K562 (cell line): ENCODE results near the gene ANKRD44. TPM values are rescaled to one million over a fixed set of nuclear protein-coding genes. Genes with fewer than 3 reads are reported as not detected.

ENCODE experiments used
- BCL6 ChIP-seq: fragments of 250-450 bp; sonication (Bioruptor Pico); IDR thresholded peaks from 2 replicates; pipeline ENCODE4 v1.4.0; 2020
- CHD1 ChIP-seq: fragments of 200-600 bp; sonication (generic); IDR thresholded peaks from one replicate; pipeline ENCODE4 v1.6.1; 2012; ENCODE audit warnings: mild to moderate bottlenecking, moderate library complexity, low read length, inconsistent platforms
- ESRRA ChIP-seq: fragments of 450-650 bp; IDR thresholded peaks from 2 replicates; pipeline ENCODE4 v1.6.1; 2014; ENCODE audit warnings: low read depth, mild to moderate bottlenecking, moderate library complexity, borderline replicate concordance
- HIVEP1 ChIP-seq: fragments of 250-450 bp; sonication (Bioruptor Pico); IDR thresholded peaks from 2 replicates; pipeline ENCODE4 v1.4.0; 2020; ENCODE audit warnings: mild to moderate bottlenecking
- NFE2 ChIP-seq: IDR thresholded peaks from 2 replicates; pipeline ENCODE4 v1.6.1; 2014; ENCODE audit warnings: antibody characterized with exemption, low read depth
- ZNF347 ChIP-seq: fragments of 450-650 bp; formaldehyde crosslinking; IDR thresholded peaks from 2 replicates; pipeline ENCODE4 v1.4.0; 2020; ENCODE audit warnings: low read depth, mild to moderate bottlenecking, moderate library complexity
- ZNF408 ChIP-seq: fragments of 250-450 bp; sonication (Bioruptor Pico); IDR thresholded peaks from 2 replicates; pipeline ENCODE4 v1.4.0; 2020; ENCODE audit warnings: low read depth, mild to moderate bottlenecking, moderate library complexity
- ZNF436 ChIP-seq: fragments of 250-450, 450-650 bp; sonication (Bioruptor Pico); formaldehyde crosslinking; IDR thresholded peaks from 2 replicates; pipeline ENCODE4 v1.7.0; 2020; ENCODE audit warnings: mild to moderate bottlenecking
- polyA plus RNA-seq, 8 experiments: library from polyadenylated mRNA; depleted of rRNA in 4 of 8; stranded (reverse) in 5 of 8; unstranded in 3 of 8; fragments of >200 nt; fragmentation: Nextera tagmentation in 2 of 8; fragmentation: Illumina TruSeq in 1 of 8; extraction: Ambion mirVana in 2 of 8; extraction: Trizol in 1 of 8; gene quantifications; 2 replicates each; pipeline versions ENCODE4 v1.2.1 to v1.2.3, GENCODE V29; 2011 to 2014; ENCODE audit warnings: inconsistent platforms in 1 of 8, missing spikeins in 1 of 8
- total RNA-seq, 7 experiments: library from RNA; depleted of rRNA in 6 of 7; stranded (reverse); fragments of >200 nt in 6 of 7; fragmentation: Illumina TruSeq in 2 of 7; extraction: Trizol in 2 of 7; gene quantifications; 2 replicates each; pipeline versions ENCODE4 v1.2.1 to v1.2.3, GENCODE V29; 2011 to 2021; ENCODE audit warnings: low replicate concordance in 1 of 7
- TF ChIP-seq, protein P1 (sequence below): fragments of 450-650 bp; IDR thresholded peaks from 2 replicates; pipeline ENCODE4 v1.6.1; 2016; ENCODE audit warnings: low read depth

ANKRD44 gene
- total and polyA plus RNA-seq, 9 of the 15 experiments (the other 6 are each of a cell fraction or from before 2014, with no cell fraction given) = 0.03 to 0.64 (median 0.07) TPM; not detected in 3

GRCh38 chr2:196980001-196980400, 330.6 kb downstream of the ANKRD44 start (continued):
- TF ChIP-seq ZNF408 (CRISPR knock-in tag) (no peak), ZNF347 (CRISPR knock-in tag) (no peak), ESRRA (no peak), HIVEP1 (CRISPR knock-in tag) (no peak), NFE2 (no peak), BCL6 (CRISPR knock-in tag) (no peak), CHD1 (no peak), ZNF436 (CRISPR knock-in tag) (no peak)
- TF ChIP-seq, protein P1, sequence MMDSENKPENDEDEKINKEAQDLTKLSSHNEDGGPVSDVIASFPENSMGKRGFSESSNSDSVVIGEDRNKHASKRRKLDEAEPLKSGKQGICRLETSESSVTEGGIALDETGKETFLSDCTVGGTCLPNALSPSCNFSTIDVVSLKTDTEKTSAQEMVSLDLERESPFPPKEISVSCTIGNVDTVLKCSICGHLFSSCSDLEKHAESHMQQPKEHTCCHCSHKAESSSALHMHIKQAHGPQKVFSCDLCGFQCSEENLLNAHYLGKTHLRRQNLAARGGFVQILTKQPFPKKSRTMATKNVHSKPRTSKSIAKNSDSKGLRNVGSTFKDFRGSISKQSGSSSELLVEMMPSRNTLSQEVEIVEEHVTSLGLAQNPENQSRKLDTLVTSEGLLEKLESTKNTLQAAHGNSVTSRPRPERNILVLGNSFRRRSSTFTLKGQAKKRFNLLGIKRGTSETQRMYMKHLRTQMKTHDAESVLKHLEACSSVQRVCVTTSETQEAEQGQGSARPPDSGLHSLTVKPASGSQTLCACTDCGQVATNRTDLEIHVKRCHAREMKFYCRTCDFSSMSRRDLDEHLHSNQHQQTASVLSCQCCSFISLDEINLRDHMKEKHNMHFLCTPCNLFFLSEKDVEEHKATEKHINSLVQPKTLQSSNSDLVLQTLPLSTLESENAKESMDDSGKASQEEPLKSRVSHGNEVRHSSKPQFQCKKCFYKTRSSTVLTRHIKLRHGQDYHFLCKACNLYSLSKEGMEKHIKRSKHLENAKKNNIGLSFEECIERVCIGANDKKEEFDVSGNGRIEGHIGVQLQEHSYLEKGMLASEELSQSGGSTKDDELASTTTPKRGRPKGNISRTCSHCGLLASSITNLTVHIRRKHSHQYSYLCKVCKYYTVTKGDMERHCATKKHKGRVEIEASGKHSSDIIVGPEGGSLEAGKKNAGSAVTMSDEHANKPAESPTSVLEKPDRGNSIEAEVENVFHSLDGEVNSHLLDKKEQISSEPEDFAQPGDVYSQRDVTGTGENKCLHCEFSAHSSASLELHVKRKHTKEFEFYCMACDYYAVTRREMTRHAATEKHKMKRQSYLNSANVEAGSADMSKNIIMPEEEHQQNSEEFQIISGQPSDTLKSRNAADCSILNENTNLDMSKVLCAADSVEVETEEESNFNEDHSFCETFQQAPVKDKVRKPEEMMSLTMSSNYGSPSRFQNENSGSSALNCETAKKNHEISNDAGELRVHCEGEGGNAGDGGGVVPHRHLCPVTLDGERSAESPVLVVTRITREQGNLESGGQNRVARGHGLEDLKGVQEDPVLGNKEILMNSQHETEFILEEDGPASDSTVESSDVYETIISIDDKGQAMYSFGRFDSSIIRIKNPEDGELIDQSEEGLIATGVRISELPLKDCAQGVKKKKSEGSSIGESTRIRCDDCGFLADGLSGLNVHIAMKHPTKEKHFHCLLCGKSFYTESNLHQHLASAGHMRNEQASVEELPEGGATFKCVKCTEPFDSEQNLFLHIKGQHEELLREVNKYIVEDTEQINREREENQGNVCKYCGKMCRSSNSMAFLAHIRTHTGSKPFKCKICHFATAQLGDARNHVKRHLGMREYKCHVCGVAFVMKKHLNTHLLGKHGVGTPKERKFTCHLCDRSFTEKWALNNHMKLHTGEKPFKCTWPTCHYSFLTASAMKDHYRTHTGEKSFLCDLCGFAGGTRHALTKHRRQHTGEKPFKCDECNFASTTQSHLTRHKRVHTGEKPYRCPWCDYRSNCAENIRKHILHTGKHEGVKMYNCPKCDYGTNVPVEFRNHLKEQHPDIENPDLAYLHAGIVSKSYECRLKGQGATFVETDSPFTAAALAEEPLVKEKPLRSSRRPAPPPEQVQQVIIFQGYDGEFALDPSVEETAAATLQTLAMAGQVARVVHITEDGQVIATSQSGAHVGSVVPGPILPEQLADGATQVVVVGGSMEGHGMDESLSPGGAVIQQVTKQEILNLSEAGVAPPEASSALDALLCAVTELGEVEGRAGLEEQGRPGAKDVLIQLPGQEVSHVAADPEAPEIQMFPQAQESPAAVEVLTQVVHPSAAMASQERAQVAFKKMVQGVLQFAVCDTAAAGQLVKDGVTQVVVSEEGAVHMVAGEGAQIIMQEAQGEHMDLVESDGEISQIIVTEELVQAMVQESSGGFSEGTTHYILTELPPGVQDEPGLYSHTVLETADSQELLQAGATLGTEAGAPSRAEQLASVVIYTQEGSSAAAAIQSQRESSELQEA = no peak
